ENCODE measurements around the gene WDR37. TPM values are rescaled to one million over a fixed set of nuclear protein-coding genes. Genes with fewer than 3 reads are reported as not detected.

The WDR37 gene
- total and polyA plus RNA-seq, 9 of the 15 experiments (the other 6 are each of a cell fraction or from before 2014, with no cell fraction given): 2.3 to 11.6 (median 6.7) TPM

GRCh38 chr10:1130226-1130625 is 74.0 kb downstream of the WDR37 start:
- ChIA-PET CTCF (ENCODE audit: low intra/inter-chr PET ratio) (no interaction called here), POLR2A (no interaction called here)
- ATAC-seq: no peak
- H3K36me3 ChIP-seq (ENCODE audit: control insufficient read depth, insufficient read depth, low read length): peaks cover 36% of the 10 kb centered on the region; the same call in 2 of the 3 replicates
- H3K27me3 ChIP-seq (ENCODE audit: control insufficient read depth in 2 of 2, insufficient read depth in 2 of 2, low read length in 2 of 2): no peaks in the 10 kb centered on the region
- no peak for TF ChIP-seq HLTF (IDR thresholded peaks at IDR 0.05)
- TF ChIP-seq ZNF699 (CRISPR knock-in tag; IDR thresholded peaks at IDR 0.05; ENCODE audit: insufficient replicate concordance): no peak
- no peak for TF ChIP-seq NR2F6 (CRISPR knock-in tag; IDR thresholded peaks at IDR 0.05)
- no peak for TF ChIP-seq YBX1 (IDR thresholded peaks at IDR 0.05)
- TF ChIP-seq ZNF436 (CRISPR knock-in tag; IDR thresholded peaks at IDR 0.05): no peak
- FAIRE-seq: no peak
- H2AFZ ChIP-seq (ENCODE audit: low read depth, low read length): no peak overlapping the region
- peaks cover 0 to 5% of the 10 kb centered on the region in 2 experiments; a peak in 1 of 5 replicates for H3K4me1 ChIP-seq (replicated peaks in 1 of 2; ENCODE audit: control insufficient read depth in 2 of 2, insufficient read depth in 2 of 2, low read length in 2 of 2)
- WGBS (ENCODE audit: insufficient coverage, low coverage, missing lambda C conversion rate): 92% methylated on average over 10 of the region's 10 CpGs
- H3K9me3 ChIP-seq (replicated peaks; ENCODE audit: control insufficient read depth, insufficient read depth, low read depth, low read length): no peaks in the 10 kb centered on the region
- H3K9ac ChIP-seq (ENCODE audit: insufficient read depth in 1 of 2, low read depth in 2 of 2, low read length in 2 of 2): no peak overlapping the region
- H4K20me1 ChIP-seq (replicated peaks; ENCODE audit: control insufficient read depth, insufficient read depth, low read length): no peaks in the 10 kb centered on the region
- no peak overlapping the region for H3K4me3 ChIP-seq
- intact Hi-C loops (cut with micrococcal nuclease) (no loop called here), in situ Hi-C loops (cut with MboI) (no loop called here)
- no peak overlapping the region for H3K27ac ChIP-seq (ENCODE audit: extremely low read depth, low read depth, low read length)
- H3K79me2 ChIP-seq (ENCODE audit: control insufficient read depth, insufficient read depth, low read length): no peaks in the 10 kb centered on the region
- no peak for DNase-seq (ENCODE audit: extremely low read depth in 1 of 4, low spot score in 3 of 4)
- H3K4me2 ChIP-seq (ENCODE audit: insufficient read depth, low read length): no peak overlapping the region
- H3K9me1 ChIP-seq (ENCODE audit: control insufficient read depth, insufficient read depth, low read length): no peaks in the 10 kb centered on the region
- no TSS peak for BruUV-seq (replicated peaks)

- BruUV-seq (replicated peaks): no TSS peak
- Histone ChIP-seq H3K36me3 (ENCODE audit: control insufficient read depth, insufficient read depth, low read length) (peaks cover 33% of the 10 kb centered on the region; the same call in 2 of the 3 replicates), H3K79me2 (ENCODE audit: control insufficient read depth, insufficient read depth, low read length) (no peaks in the 10 kb centered on the region), H3K9me1 (ENCODE audit: control insufficient read depth, insufficient read depth, low read length) (no peaks in the 10 kb centered on the region), H3K4me3 (no peak overlapping the region), H3K4me2 (ENCODE audit: insufficient read depth, low read length) (no peak overlapping the region), H2AFZ (ENCODE audit: low read depth, low read length) (no peak overlapping the region), H3K27ac (ENCODE audit: extremely low read depth, low read depth, low read length) (no peak overlapping the region), H4K20me1 (replicated peaks; ENCODE audit: control insufficient read depth, insufficient read depth, low read length) (no peaks in the 10 kb centered on the region), H3K9me3 (replicated peaks; ENCODE audit: control insufficient read depth, insufficient read depth, low read depth, low read length) (no peaks in the 10 kb centered on the region), H3K4me1 (replicated peaks in 1 of 2; ENCODE audit: control insufficient read depth in 2 of 2, insufficient read depth in 2 of 2, low read length in 2 of 2) (peaks cover 0 to 5% of the 10 kb centered on the region in 2 experiments; a peak in 1 of 5 replicates), H3K27me3 (ENCODE audit: control insufficient read depth in 2 of 2, insufficient read depth in 2 of 2, low read length in 2 of 2) (no peaks in the 10 kb centered on the region), H3K9ac (ENCODE audit: insufficient read depth in 1 of 2, low read depth in 2 of 2, low read length in 2 of 2) (no peak overlapping the region)
- TF ChIP-seq SUPT5H (IDR thresholded peaks at IDR 0.05) (0 out of 2 replicates have a peak, but pooled peaks have one; percentile 35), BCL6 (CRISPR knock-in tag; IDR thresholded peaks at IDR 0.05) (no peak)
- ChIA-PET CTCF (ENCODE audit: low intra/inter-chr PET ratio) (no interaction called here), POLR2A (interaction anchor here (0.8 kb wide), 1 partner anchor 16 kb away, joined by 3 read pairs; no protein-coding TSS in a partner anchor)
- intact Hi-C loops (cut with micrococcal nuclease): no loop called here
- ATAC-seq (no peak), FAIRE-seq (no peak), DNase-seq (ENCODE audit: extremely low read depth in 1 of 4, low spot score in 3 of 4) (no peak)
- WGBS (ENCODE audit: insufficient coverage, low coverage, missing lambda C conversion rate): 76% methylated on average over 12 of the region's 12 CpGs
- in situ Hi-C loops (cut with MboI): no loop called here
These were observed 75.0 kb downstream of the WDR37 start for GRCh38 chr10:1130995-1131790.

All from K562 (cell line).